Kidney epithelial cell (primary cell): Measurements from ENCODE around the gene PIK3R5. TPM values are rescaled to one million over a fixed set of nuclear protein-coding genes. Genes with fewer than 3 reads are reported as not detected.

Experiments
- DNase-seq: peaks from one replicate; pipeline ENCODE4 v3.0.0-alpha.2; 2010; ENCODE audit warnings: low read depth
- H3K27me3 ChIP-seq: 2 replicates; pipeline ENCODE4 v1.6.0; 2011; ENCODE audit warnings: low read length; ENCODE audit not compliant: control insufficient read depth, insufficient read depth
- H3K36me3 ChIP-seq: 2 replicates; pipeline ENCODE4 v1.5.1; 2011; ENCODE audit warnings: low read length; ENCODE audit not compliant: control insufficient read depth, insufficient read depth
- H3K4me3 ChIP-seq: 2 replicates; pipeline ENCODE4 v1.5.1; 2011; ENCODE audit warnings: low read depth, mild to moderate bottlenecking, control low read depth, low read length
- CTCF ChIP-seq: IDR thresholded peaks from 2 replicates; pipeline ENCODE4 v1.5.1; 2011; ENCODE audit warnings: mild to moderate bottlenecking, moderate library complexity, low read length, control low read depth, inconsistent platforms; ENCODE audit not compliant: insufficient read depth, poor library complexity, severe bottlenecking
- total RNA-seq: library from RNA; depleted of rRNA; stranded (reverse); fragments of >200 nt; gene quantifications from 2 replicates; pipeline ENCODE4 v1.2.3, GENCODE V29; 2015

PIK3R5 gene
- total RNA-seq, 1 donor from 2014 or later: 1.7 TPM

GRCh38 chr17:8922451-8922850 is 43.1 kb downstream of the PIK3R5 start:
- H3K27me3 ChIP-seq: no peaks in the 10 kb centered on the region
- H3K36me3 ChIP-seq: no peaks in the 10 kb centered on the region
- no peak overlapping the region for H3K4me3 ChIP-seq
- DNase-seq: peak; percentile 74
- no peak for TF ChIP-seq CTCF

- Histone ChIP-seq H3K36me3 (no peaks in the 10 kb centered on the region), H3K27me3 (no peaks in the 10 kb centered on the region), H3K4me3 (no peak overlapping the region)
- DNase-seq: no peak
- no peak for TF ChIP-seq CTCF
These were observed 44.4 kb downstream of the PIK3R5 start for GRCh38 chr17:8921147-8921546.

GRCh38 chr17:8918807-8919465 is 46.6 kb downstream of the PIK3R5 start:
- Histone ChIP-seq H3K4me3 (no peak overlapping the region), H3K27me3 (no peaks in the 10 kb centered on the region), H3K36me3 (no peaks in the 10 kb centered on the region)
- DNase-seq: no peak
- TF ChIP-seq CTCF: no peak

- DNase-seq: no peak
- TF ChIP-seq CTCF: no peak
- Histone ChIP-seq H3K36me3 (no peaks in the 10 kb centered on the region), H3K4me3 (no peak overlapping the region), H3K27me3 (peaks cover 1% of the 10 kb centered on the region)
These were observed 49.0 kb downstream of the PIK3R5 start for GRCh38 chr17:8916466-8916865.

GRCh38 chr17:8914554-8914953 is 51.0 kb downstream of the PIK3R5 start:
- H3K27me3 ChIP-seq: peaks cover 11% of the 10 kb centered on the region
- no peak for DNase-seq
- H3K4me3 ChIP-seq: no peak overlapping the region
- H3K36me3 ChIP-seq: no peaks in the 10 kb centered on the region
- TF ChIP-seq CTCF: no peak

GRCh38 chr17:8913879-8914278 is 51.6 kb downstream of the PIK3R5 start:
- H3K36me3 ChIP-seq: no peaks in the 10 kb centered on the region
- DNase-seq: no peak
- TF ChIP-seq CTCF: no peak
- no peak overlapping the region for H3K4me3 ChIP-seq
- peaks cover 11% of the 10 kb centered on the region for H3K27me3 ChIP-seq
